Osteocyte (in vitro differentiated cells): ENCODE results near the gene ARID3A. TPM values are rescaled to one million over a fixed set of nuclear protein-coding genes. Genes with fewer than 3 reads are reported as not detected.
A peak's percentile ranks its signal among the peaks of the same experiment; 100 is the strongest.
"Not testable (repeated sequence)": the region's sequence is repeated elsewhere in the genome, so short reads cannot be mapped to it uniquely, and the experiment has no call there.

Source experiments
- DNase-seq: peaks from one replicate; pipeline ENCODE4 v3.0.0; 2021; ENCODE audit warnings: mixed read lengths; ENCODE audit not compliant: unreplicated experiment; ENCODE audit errors: extremely low spot score
- H3K27ac Mint-ChIP-seq: one replicate; pipeline ENCODE4 v1.8.0; 2021; ENCODE audit warnings: mild to moderate bottlenecking, mixed read lengths; ENCODE audit not compliant: unreplicated experiment
- H3K27me3 Mint-ChIP-seq: one replicate; pipeline ENCODE4 v1.8.0; 2021; ENCODE audit warnings: mixed read lengths; ENCODE audit not compliant: unreplicated experiment
- H3K36me3 Mint-ChIP-seq: one replicate; pipeline ENCODE4 v1.8.0; 2021; ENCODE audit warnings: mixed read lengths; ENCODE audit not compliant: unreplicated experiment
- H3K4me1 Mint-ChIP-seq: one replicate; pipeline ENCODE4 v1.8.0; 2021; ENCODE audit warnings: mixed read lengths; ENCODE audit not compliant: unreplicated experiment
- H3K4me3 Mint-ChIP-seq: one replicate; pipeline ENCODE4 v1.8.0; 2021; ENCODE audit warnings: mild to moderate bottlenecking, moderate library complexity, mixed read lengths; ENCODE audit not compliant: unreplicated experiment
- H3K9me3 Mint-ChIP-seq: one replicate; pipeline ENCODE4 v1.8.0; 2021; ENCODE audit warnings: mixed read lengths; ENCODE audit not compliant: unreplicated experiment
- total RNA-seq: library from RNA; stranded (reverse); gene quantifications from 2 replicates; pipeline ENCODE4 v1.2.1, GENCODE V29; 2021
- TF ChIP-seq, protein P1 (sequence below): fragments of 200-600 bp; sonication (generic); IDR thresholded peaks from 2 replicates; pipeline ENCODE4 v1.5.0; 2021; ENCODE audit warnings: antibody characterized with exemption, mild to moderate bottlenecking, moderate library complexity

ARID3A gene
- total RNA-seq, 1 donor from 2014 or later = 16.8 TPM

DNA sequence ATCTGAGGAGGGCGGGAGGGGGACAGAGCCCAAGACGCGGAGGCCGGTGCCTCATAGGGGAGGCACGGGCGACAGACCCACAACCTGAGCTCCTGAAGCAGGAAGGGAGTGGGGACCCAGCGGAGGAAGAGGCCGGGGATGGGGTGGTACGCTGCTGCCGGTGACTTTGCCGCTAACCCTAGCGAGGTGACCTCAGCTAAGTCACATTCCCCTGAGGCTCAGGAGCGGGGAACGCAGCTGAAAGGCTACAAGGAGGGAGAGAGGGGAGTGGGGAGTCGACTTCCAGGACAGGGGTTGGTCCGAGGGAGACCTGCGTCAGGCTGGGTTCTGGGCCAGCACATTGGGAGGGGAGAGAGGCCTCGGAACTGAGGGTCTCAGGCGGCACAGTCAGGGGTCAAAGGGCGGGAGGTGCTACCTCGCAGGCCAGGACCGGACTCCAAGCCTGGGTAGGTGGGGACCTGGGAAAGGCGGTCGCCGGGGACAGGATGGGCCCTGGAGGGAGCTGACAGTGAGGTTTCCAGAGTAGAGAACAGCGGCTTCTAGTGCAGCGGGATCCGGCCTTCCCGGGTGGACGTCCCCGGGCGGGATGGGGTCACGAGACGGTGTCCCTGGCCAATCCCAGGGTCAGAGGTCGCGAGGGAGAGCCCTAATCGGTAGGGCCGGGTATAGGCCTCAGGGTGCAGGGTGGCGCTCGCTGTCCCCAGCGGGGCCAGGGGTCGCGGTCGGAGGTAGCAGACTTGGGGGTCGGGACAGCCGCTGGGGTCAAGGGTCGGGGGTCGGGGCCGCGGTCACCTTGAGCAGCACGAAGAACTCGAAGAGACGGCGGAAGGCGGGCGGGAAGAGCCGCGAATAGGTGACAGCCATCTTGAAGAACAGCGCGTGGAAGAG is 94.4 kb downstream of the ARID3A start:
- no peaks in the 10 kb centered on the region for H3K36me3 Mint-ChIP-seq

DNA sequence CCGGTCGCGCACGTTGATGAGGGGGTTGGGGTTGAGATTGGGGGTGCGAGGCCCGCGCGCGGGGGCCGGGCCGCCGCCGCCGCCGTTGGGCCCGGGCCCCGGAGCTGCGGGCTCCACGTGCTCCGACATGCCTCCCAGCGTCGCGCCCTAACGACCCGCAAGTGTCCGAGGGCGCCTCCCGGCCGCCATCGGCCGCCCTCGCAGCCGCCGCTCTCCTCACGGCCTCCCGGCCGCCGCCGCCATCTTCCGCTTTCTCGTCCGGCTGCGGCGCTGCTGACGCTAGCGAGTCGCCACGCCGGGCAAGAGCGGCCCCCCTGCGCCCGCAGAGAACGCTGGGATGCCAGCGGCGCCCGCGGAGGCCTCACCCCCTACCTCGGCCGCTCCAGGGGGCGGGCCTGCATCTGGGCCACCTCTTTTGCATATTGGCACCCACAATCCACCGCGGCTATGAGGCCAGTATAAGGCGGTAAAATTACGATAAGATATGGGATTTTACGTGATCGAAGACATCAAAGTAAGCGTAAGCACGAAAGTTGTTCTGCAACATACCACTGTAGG is 95.1 kb downstream of the ARID3A start, which contains the start of gene TMEM259:
TSS of gene TMEM259 (minus strand) at position 256 of the 558 bp plus-strand sequence. CDS start at position 129, 127 bp downstream.
- TF ChIP-seq, protein P1, sequence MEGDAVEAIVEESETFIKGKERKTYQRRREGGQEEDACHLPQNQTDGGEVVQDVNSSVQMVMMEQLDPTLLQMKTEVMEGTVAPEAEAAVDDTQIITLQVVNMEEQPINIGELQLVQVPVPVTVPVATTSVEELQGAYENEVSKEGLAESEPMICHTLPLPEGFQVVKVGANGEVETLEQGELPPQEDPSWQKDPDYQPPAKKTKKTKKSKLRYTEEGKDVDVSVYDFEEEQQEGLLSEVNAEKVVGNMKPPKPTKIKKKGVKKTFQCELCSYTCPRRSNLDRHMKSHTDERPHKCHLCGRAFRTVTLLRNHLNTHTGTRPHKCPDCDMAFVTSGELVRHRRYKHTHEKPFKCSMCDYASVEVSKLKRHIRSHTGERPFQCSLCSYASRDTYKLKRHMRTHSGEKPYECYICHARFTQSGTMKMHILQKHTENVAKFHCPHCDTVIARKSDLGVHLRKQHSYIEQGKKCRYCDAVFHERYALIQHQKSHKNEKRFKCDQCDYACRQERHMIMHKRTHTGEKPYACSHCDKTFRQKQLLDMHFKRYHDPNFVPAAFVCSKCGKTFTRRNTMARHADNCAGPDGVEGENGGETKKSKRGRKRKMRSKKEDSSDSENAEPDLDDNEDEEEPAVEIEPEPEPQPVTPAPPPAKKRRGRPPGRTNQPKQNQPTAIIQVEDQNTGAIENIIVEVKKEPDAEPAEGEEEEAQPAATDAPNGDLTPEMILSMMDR = no peak
- H3K9me3 Mint-ChIP-seq = no peaks in the 10 kb centered on the region

More for the DNA sequence above, 94.4 kb downstream of the ARID3A start:
- Mint-ChIP-seq H3K4me3 (peak overlapping the region; percentile 84), H3K27ac (peak overlapping the region; percentile 80), H3K9me3 (no peaks in the 10 kb centered on the region), H3K27me3 (no peaks in the 10 kb centered on the region), H3K4me1 (peaks cover 44% of the 10 kb centered on the region)
- TF ChIP-seq, protein P1 = no peak
- no peak for DNase-seq

DNA sequence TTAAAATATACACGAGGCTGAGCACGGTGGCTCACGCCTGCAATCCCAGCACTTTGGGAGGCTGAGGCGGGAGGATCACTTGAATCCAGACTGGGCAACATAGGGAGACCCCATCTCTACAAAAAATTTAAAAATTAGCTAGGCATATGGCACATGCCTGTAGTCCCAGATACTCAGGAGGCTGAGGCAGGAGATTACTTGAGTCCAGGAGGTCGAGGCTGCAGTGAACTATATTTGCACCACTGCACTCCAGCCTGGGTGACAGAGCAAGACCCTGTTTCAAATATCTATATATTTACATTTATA is 98.0 kb downstream of the ARID3A start:
- not testable (repeated sequence) for DNase-seq, H3K36me3 Mint-ChIP-seq, H3K4me3 Mint-ChIP-seq, H3K27ac Mint-ChIP-seq, H3K9me3 Mint-ChIP-seq, H3K27me3 Mint-ChIP-seq
- peaks cover 21% of the 10 kb centered on the region for H3K4me1 Mint-ChIP-seq

More for the DNA sequence above, 95.1 kb downstream of the ARID3A start, which contains the start of gene TMEM259:
- Mint-ChIP-seq H3K27me3 (no peaks in the 10 kb centered on the region), H3K27ac (peak within 1 kb of the TSS; percentile 97), H3K4me3 (peak within 1 kb of the TSS; percentile 84), H3K36me3 (no peaks in the 10 kb centered on the region), H3K4me1 (peaks cover 41% of the 10 kb centered on the region)
- DNase-seq = peak; percentile 99

GRCh38 chr19:1025080-1025479 is 99.2 kb downstream of the ARID3A start:
- not testable (repeated sequence) for H3K27ac Mint-ChIP-seq, H3K4me3 Mint-ChIP-seq, H3K36me3 Mint-ChIP-seq, DNase-seq, H3K9me3 Mint-ChIP-seq, H3K27me3 Mint-ChIP-seq
- H3K4me1 Mint-ChIP-seq = peaks cover 17% of the 10 kb centered on the region

Other genes starting within 250 kb of the ARID3A start
- gene FSTL3, start 249.6 kb upstream of the ARID3A start, total RNA-seq = 109 and 111 TPM in 2 replicates
- not detected in 2 replicates for gene PRSS57, start 230.6 kb upstream of the ARID3A start, total RNA-seq
- 236 and 251 TPM in 2 replicates for gene PALM, start 217.1 kb upstream of the ARID3A start, total RNA-seq
- gene MISP, start 174.9 kb upstream of the ARID3A start, total RNA-seq = 1.1 and 1.3 TPM in 2 replicates
- 339 and 370 TPM in 2 replicates for gene PTBP1, start 128.6 kb upstream of the ARID3A start, total RNA-seq
- gene PLPPR3, start 104.1 kb upstream of the ARID3A start, total RNA-seq = 18.2 and 19.4 TPM in 2 replicates
- 0.91 and 1.0 TPM in 2 replicates for gene AZU1, start 98.2 kb upstream of the ARID3A start, total RNA-seq
- not detected in 2 replicates for gene PRTN3, start 85.0 kb upstream of the ARID3A start, total RNA-seq
- gene ELANE, start 73.7 kb upstream of the ARID3A start, total RNA-seq = 1.1 and 1.2 TPM in 2 replicates
- 162 and 179 TPM in 2 replicates for gene CFD, start 66.4 kb upstream of the ARID3A start, total RNA-seq
- 69.3 and 72.3 TPM in 2 replicates for gene MED16, start 32.8 kb upstream of the ARID3A start, total RNA-seq
- gene RNU6-9, start 32.6 kb upstream of the ARID3A start, total RNA-seq = not detected in 2 replicates
- gene R3HDM4, start 12.8 kb upstream of the ARID3A start, total RNA-seq = 61.1 and 63.5 TPM in 2 replicates
- 0.47 and 1.7 TPM in 2 replicates for gene KISS1R, start 8.7 kb upstream of the ARID3A start, total RNA-seq
- gene WDR18, start 58.3 kb downstream of the ARID3A start, total RNA-seq = 60.2 and 61.2 TPM in 2 replicates
- gene GRIN3B, start 74.4 kb downstream of the ARID3A start, total RNA-seq = 0.46 TPM in 1 of 2 replicates, not detected in the other
- 149 and 157 TPM in 2 replicates for gene TMEM259, start 95.1 kb downstream of the ARID3A start, total RNA-seq
- not detected in 2 replicates for gene RNU6-2, start 95.5 kb downstream of the ARID3A start, total RNA-seq
- gene CNN2, start 100.6 kb downstream of the ARID3A start, total RNA-seq = 318 and 327 TPM in 2 replicates
- 16.7 and 17.8 TPM in 2 replicates for gene ABCA7, start 114.1 kb downstream of the ARID3A start, total RNA-seq
- 0.67 and 0.99 TPM in 2 replicates for gene ARHGAP45, start 141.1 kb downstream of the ARID3A start, total RNA-seq
- 156 and 168 TPM in 2 replicates for gene POLR2E, start 169.3 kb downstream of the ARID3A start, total RNA-seq
- 349 and 354 TPM in 2 replicates for gene GPX4, start 178.0 kb downstream of the ARID3A start, total RNA-seq
- 57.1 and 61.6 TPM in 2 replicates for gene SBNO2, start 248.2 kb downstream of the ARID3A start, total RNA-seq